MCF 10A (cell line): ENCODE data around the gene FHL1. TPM values are rescaled to one million over a fixed set of nuclear protein-coding genes. Genes with fewer than 3 reads are reported as not detected.
"Not testable (repeated sequence)": the region's sequence is repeated elsewhere in the genome, so short reads cannot be mapped to it uniquely, and the experiment has no call there.

ENCODE experiments used
- BruUV-seq: library from RNA; stranded (reverse); fragments of 400-500 nt; replicated peaks from 2 replicates; lab custom pipeline; 2021; lab: Mats Ljungman, UMichigan
- CTCF ChIA-PET: fragments of 300-600 bp; sonication (Branson Sonifier 250); formaldehyde crosslinking; extraction: SDS; loops from one replicate; lab custom pipeline; 2021; ENCODE audit warnings: antibody characterized with exemption, inconsistent platforms; lab: Yijun Ruan, JAX
- POLR2A ChIA-PET: fragments of 300-600, 350-650 bp; sonication (Branson Sonifier 250); formaldehyde crosslinking; extraction: SDS; loops from one replicate; lab custom pipeline; 2020; ENCODE audit warnings: antibody characterized with exemption, inconsistent platforms; lab: Yijun Ruan, JAX
- DNase-seq: peaks from one replicate; pipeline ENCODE4 v3.0.0-alpha.2; 2018; ENCODE audit not compliant: unreplicated experiment
- H3K27ac Mint-ChIP-seq: one replicate; pipeline ENCODE4 v1.8.0; 2022; ENCODE audit warnings: mild to moderate bottlenecking, low read depth, mixed read lengths; ENCODE audit not compliant: unreplicated experiment
- H3K27me3 Mint-ChIP-seq: one replicate; pipeline ENCODE4 v1.8.0; 2022; ENCODE audit warnings: mixed read lengths; ENCODE audit not compliant: insufficient read depth, unreplicated experiment
- H3K36me3 Mint-ChIP-seq: one replicate; pipeline ENCODE4 v1.8.0; 2022; ENCODE audit warnings: mild to moderate bottlenecking, moderate library complexity, mixed read lengths; ENCODE audit not compliant: insufficient read depth, unreplicated experiment
- H3K4me1 Mint-ChIP-seq: one replicate; pipeline ENCODE4 v1.8.0; 2022; ENCODE audit warnings: mixed read lengths; ENCODE audit not compliant: insufficient read depth, unreplicated experiment
- H3K4me3 Mint-ChIP-seq: one replicate; pipeline ENCODE4 v1.8.0; 2022; ENCODE audit warnings: mild to moderate bottlenecking, moderate library complexity, mixed read lengths; ENCODE audit not compliant: unreplicated experiment
- H3K9me3 Mint-ChIP-seq: one replicate; pipeline ENCODE4 v1.8.0; 2022; ENCODE audit warnings: mixed read lengths; ENCODE audit not compliant: unreplicated experiment
- intact Hi-C: fragments of 100-400 bp; cut with micrococcal nuclease; formaldehyde crosslinking; loops from 2 replicates; pipeline ENCODE4 v1.14.1; 2022
- total RNA-seq: library from RNA; stranded (reverse); gene quantifications from 2 replicates; pipeline ENCODE4 v1.2.3, GENCODE V29; 2022
- TF ChIP-seq, protein P1 (sequence below): fragments of 200-600 bp; IDR thresholded peaks from one replicate; pipeline ENCODE4 v1.8.0; 2022; ENCODE audit warnings: antibody characterized with exemption, mild to moderate bottlenecking; ENCODE audit not compliant: unreplicated experiment

FHL1 gene
- total RNA-seq, 1 experiment from 2014 or later, result 16.6 TPM

DNA sequence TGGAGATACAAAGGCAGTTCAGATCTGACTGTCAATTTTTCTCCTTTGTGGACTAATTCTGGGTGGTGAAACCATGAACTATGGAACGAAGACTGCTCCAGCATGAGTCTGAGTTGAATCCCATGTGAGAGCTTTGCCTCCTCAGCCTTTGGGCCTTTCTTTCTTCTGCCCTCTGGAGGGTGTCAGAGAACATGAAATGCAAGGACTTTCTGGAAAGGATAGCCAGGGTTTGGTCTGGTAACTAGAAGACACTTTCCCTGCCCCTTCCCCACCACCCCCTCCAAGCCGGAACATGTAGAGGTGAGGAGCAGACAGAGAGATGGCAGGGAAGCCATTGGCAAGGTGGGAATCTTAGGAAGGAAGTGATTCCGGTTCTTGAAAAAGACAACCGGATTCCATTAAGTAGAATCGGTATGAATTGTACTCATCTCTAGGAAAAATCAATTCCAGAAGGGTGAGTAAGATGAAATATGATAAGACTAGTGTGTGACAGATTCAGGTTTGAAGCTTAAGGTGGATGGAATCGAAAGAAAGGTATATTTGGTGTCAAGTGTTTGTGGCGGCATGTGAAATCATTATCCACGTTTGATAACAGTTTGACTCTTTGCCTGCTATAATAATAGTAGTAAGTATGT lies 19.0 kb downstream of the FHL1 start:
- H3K36me3 Mint-ChIP-seq, result no peaks in the 10 kb centered on the region
- H3K4me1 Mint-ChIP-seq, result peaks cover 16% of the 10 kb centered on the region
- TF ChIP-seq, protein P1, sequence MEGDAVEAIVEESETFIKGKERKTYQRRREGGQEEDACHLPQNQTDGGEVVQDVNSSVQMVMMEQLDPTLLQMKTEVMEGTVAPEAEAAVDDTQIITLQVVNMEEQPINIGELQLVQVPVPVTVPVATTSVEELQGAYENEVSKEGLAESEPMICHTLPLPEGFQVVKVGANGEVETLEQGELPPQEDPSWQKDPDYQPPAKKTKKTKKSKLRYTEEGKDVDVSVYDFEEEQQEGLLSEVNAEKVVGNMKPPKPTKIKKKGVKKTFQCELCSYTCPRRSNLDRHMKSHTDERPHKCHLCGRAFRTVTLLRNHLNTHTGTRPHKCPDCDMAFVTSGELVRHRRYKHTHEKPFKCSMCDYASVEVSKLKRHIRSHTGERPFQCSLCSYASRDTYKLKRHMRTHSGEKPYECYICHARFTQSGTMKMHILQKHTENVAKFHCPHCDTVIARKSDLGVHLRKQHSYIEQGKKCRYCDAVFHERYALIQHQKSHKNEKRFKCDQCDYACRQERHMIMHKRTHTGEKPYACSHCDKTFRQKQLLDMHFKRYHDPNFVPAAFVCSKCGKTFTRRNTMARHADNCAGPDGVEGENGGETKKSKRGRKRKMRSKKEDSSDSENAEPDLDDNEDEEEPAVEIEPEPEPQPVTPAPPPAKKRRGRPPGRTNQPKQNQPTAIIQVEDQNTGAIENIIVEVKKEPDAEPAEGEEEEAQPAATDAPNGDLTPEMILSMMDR, result peak; percentile 40
- intact Hi-C loops, result loop anchor here (1.0 to 5.0 kb wide), 5 partner anchors 34 to 410 kb away; partner anchors contain the start of gene BRS3
- no peak overlapping the region for H3K27ac Mint-ChIP-seq
- H3K9me3 Mint-ChIP-seq, result no peaks in the 10 kb centered on the region
- BruUV-seq, result no TSS peak
- ChIA-PET POLR2A (interaction anchor here (0.7 kb wide), 1 partner anchor 33 kb away, joined by 3 read pairs; no protein-coding TSS in a partner anchor), CTCF (interaction anchor here (0.7 to 2.2 kb wide), 10 partner anchors 33 to 322 kb away, joined by 3 to 24 read pairs (median 6); partner anchors contain the start of gene BRS3)
- peak; percentile 43 for DNase-seq
- H3K4me3 Mint-ChIP-seq, result no peak overlapping the region
- peaks cover 84% of the 10 kb centered on the region for H3K27me3 Mint-ChIP-seq

DNA sequence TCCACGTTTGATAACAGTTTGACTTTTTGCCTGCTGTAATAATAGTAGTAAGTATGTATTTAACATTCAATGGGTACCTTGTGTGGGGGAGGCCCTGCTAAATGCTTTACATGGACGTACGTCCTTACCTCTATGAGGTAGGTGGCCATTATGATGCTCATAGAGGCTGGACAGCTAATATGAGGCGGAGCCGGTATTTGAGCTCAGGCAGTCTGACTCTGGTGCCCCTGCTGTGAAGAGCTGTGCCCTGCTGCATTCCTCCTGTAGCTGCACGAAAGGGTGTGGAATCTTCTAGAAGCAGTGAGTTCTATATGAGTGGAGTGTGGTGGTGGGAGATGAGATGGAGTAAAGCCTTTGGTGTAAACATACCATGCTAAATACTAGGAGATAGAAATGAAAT lies 20.7 kb downstream of the FHL1 start:
- BruUV-seq, DNase-seq, H3K4me3 Mint-ChIP-seq, CTCF ChIA-PET, H3K36me3 Mint-ChIP-seq, H3K9me3 Mint-ChIP-seq, POLR2A ChIA-PET, H3K27ac Mint-ChIP-seq: not testable (repeated sequence)
- H3K27me3 Mint-ChIP-seq, result peaks cover 68% of the 10 kb centered on the region
- H3K4me1 Mint-ChIP-seq, result peaks cover 16% of the 10 kb centered on the region
- intact Hi-C loops, result loop anchor here (2.0 to 5.0 kb wide), 3 partner anchors 41 to 409 kb away; partner anchors contain the start of gene BRS3

DNA sequence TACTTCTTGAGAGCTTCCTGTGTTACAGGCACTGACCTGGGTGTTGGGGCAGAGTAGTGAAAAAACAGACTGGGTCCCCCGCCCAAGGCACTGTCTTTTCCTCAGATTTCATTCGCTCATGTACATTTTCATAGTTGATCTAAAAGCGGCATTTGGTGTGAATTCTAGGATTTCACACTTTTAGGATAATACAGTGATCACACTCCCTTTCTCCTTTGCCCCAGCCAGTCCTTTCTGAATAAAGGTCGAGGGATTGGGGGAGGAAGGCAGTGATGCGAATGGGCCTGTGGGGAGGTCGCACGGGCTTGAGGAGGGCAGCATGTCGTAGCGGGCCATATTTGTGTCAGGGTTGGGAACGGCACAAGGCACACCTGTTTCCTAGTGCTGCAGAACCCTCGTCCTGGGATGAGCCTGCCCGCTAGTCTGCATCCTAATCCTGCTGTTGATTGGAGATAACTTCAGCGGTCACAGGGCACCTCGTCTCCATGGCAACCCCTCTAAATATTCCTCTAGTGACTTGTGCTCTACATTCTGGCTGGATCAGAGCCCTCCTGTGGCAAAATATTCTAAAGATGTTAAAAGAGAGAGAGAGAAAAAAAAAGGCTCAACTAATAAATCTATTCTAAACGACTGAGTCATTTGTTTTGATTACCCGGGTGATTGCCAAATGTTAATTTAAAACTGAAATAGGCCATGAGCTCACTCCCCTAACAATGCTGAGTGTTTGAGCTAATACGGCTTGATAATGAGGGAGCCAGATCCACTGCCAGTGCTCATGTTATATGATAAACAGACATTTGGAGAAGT lies 21.8 kb downstream of the FHL1 start:
- Mint-ChIP-seq H3K27me3 (peaks cover 56% of the 10 kb centered on the region), H3K9me3 (no peaks in the 10 kb centered on the region), H3K4me3 (no peak overlapping the region), H3K4me1 (peaks cover 16% of the 10 kb centered on the region), H3K27ac (no peak overlapping the region), H3K36me3 (no peaks in the 10 kb centered on the region)
- ChIA-PET CTCF (interaction anchor here (0.6 to 1.1 kb wide), 7 partner anchors 31 to 1414 kb away, joined by 3 to 5 read pairs (median 3); partner anchors contain the start of gene RBMX), POLR2A (interaction anchor here (0.7 to 0.8 kb wide), 2 partner anchors 28 to 182 kb away, joined by 3 read pairs; no protein-coding TSS in a partner anchor)
- intact Hi-C loops, result loop anchor here (5.0 kb wide), 1 partner anchor 318 kb away; the partner anchor contains the start of gene BRS3
- peak; percentile 56 for DNase-seq
- BruUV-seq, result no TSS peak
- TF ChIP-seq, protein P1, result no peak

- ChIA-PET POLR2A (interaction anchor here (0.7 kb wide), 2 partner anchors 78 to 142 kb away, joined by 3 read pairs; no protein-coding TSS in a partner anchor), CTCF (interaction anchor here (0.7 to 1.3 kb wide), 6 partner anchors 21 to 527 kb away, joined by 3 to 5 read pairs (median 4); no protein-coding TSS in a partner anchor)
- Mint-ChIP-seq H3K36me3 (no peaks in the 10 kb centered on the region), H3K9me3 (no peaks in the 10 kb centered on the region), H3K4me1 (peaks cover 16% of the 10 kb centered on the region), H3K27ac (no peak overlapping the region), H3K4me3 (no peak overlapping the region), H3K27me3 (peaks cover 53% of the 10 kb centered on the region)
- no TSS peak for BruUV-seq
- intact Hi-C loops, result no loop called here
- TF ChIP-seq, protein P1, result no peak
- no peak for DNase-seq
These were observed 22.9 kb downstream of the FHL1 start for GRCh38 chrX:136170139-136170800.
